Measurements from ENCODE around the gene RPAP3. TPM values are rescaled to one million over a fixed set of nuclear protein-coding genes. Genes with fewer than 3 reads are reported as not detected.

Gene RPAP3
- polyA plus RNA-seq, 3 donors: 9.6 to 20.6 (median 19.0) TPM

GRCh38 chr12:47754126-47754525 is 48.3 kb upstream of the RPAP3 start:
- intact Hi-C loops (cut with micrococcal nuclease): no loop called here
- no peaks in the 10 kb centered on the region for H3K36me3 Mint-ChIP-seq
- no peaks in the 10 kb centered on the region for H4K20me1 ChIP-seq (ENCODE audit: insufficient read depth, low read length)
- H3K4me1 Mint-ChIP-seq: peaks cover 41% of the 10 kb centered on the region
- H3K4me3 Mint-ChIP-seq: no peak overlapping the region
- WGBS (ENCODE audit: insufficient coverage): 100% methylated on average over 1 of the region's 4 CpGs
- no peak overlapping the region for H2AFZ ChIP-seq (ENCODE audit: insufficient read depth, low read depth, low read length, poor library complexity, severe bottlenecking)
- H3K27me3 ChIP-seq (ENCODE audit: control insufficient read depth in 2 of 2, insufficient read depth in 2 of 2, low read length in 2 of 2): no peaks in the 10 kb centered on the region
- no peak overlapping the region for H3K27ac Mint-ChIP-seq
- H3K4me1 ChIP-seq (ENCODE audit: control insufficient read depth in 1 of 2, insufficient read depth in 2 of 2, low read length in 2 of 2): peaks cover 22 to 43% of the 10 kb centered on the region in 2 donors
- no peak for DNase-seq
- H3K27ac ChIP-seq (ENCODE audit: low read depth in 1 of 2, low read length in 2 of 2): no peak overlapping the region
- H3K36me3 ChIP-seq (replicated peaks in 1 of 2; ENCODE audit: control insufficient read depth in 1 of 2, insufficient read depth in 2 of 2, low read length in 2 of 2): no peaks in the 10 kb centered on the region
- peaks cover 5 to 14% (median 10%) of the 10 kb centered on the region in 3 donors for H3K27me3 Mint-ChIP-seq (ENCODE audit: low read depth in 3 of 3)
- no peak overlapping the region for H3K4me2 ChIP-seq (replicated peaks; ENCODE audit: extremely low read depth, low read length, poor library complexity, severe bottlenecking)
- H3K79me2 ChIP-seq (ENCODE audit: insufficient read depth, low read length): no peaks in the 10 kb centered on the region
- H3K4me3 ChIP-seq (replicated peaks in 1 of 3; ENCODE audit: low read depth in 2 of 3, low read length in 3 of 3): no peak overlapping the region
- TF ChIP-seq, protein P1, sequence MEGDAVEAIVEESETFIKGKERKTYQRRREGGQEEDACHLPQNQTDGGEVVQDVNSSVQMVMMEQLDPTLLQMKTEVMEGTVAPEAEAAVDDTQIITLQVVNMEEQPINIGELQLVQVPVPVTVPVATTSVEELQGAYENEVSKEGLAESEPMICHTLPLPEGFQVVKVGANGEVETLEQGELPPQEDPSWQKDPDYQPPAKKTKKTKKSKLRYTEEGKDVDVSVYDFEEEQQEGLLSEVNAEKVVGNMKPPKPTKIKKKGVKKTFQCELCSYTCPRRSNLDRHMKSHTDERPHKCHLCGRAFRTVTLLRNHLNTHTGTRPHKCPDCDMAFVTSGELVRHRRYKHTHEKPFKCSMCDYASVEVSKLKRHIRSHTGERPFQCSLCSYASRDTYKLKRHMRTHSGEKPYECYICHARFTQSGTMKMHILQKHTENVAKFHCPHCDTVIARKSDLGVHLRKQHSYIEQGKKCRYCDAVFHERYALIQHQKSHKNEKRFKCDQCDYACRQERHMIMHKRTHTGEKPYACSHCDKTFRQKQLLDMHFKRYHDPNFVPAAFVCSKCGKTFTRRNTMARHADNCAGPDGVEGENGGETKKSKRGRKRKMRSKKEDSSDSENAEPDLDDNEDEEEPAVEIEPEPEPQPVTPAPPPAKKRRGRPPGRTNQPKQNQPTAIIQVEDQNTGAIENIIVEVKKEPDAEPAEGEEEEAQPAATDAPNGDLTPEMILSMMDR (IDR thresholded peaks at IDR 0.05): no peak
- H3K9me3 ChIP-seq (replicated peaks in 1 of 2; ENCODE audit: control insufficient read depth in 1 of 2, insufficient read depth in 1 of 2, low read length in 2 of 2): no peaks in the 10 kb centered on the region
- no peak overlapping the region for H3K9ac ChIP-seq (ENCODE audit: insufficient read depth, low read length, poor library complexity, severe bottlenecking)
- no peaks in the 10 kb centered on the region for H3K9me3 Mint-ChIP-seq

GRCh38 chr12:47753021-47754001 is 47.5 kb upstream of the RPAP3 start:
- Histone ChIP-seq H3K79me2 (ENCODE audit: insufficient read depth, low read length) (no peaks in the 10 kb centered on the region), H4K20me1 (ENCODE audit: insufficient read depth, low read length) (no peaks in the 10 kb centered on the region), H3K4me1 (ENCODE audit: control insufficient read depth in 1 of 2, insufficient read depth in 2 of 2, low read length in 2 of 2) (peaks cover 15 to 36% of the 10 kb centered on the region in 2 donors), H2AFZ (ENCODE audit: insufficient read depth, low read depth, low read length, poor library complexity, severe bottlenecking) (no peak overlapping the region), H3K4me3 (replicated peaks in 1 of 3; ENCODE audit: low read depth in 2 of 3, low read length in 3 of 3) (no peak overlapping the region), H3K4me2 (replicated peaks; ENCODE audit: extremely low read depth, low read length, poor library complexity, severe bottlenecking) (no peak overlapping the region), H3K9ac (ENCODE audit: insufficient read depth, low read length, poor library complexity, severe bottlenecking) (no peak overlapping the region), H3K27ac (ENCODE audit: low read depth in 1 of 2, low read length in 2 of 2) (no peak overlapping the region), H3K27me3 (ENCODE audit: control insufficient read depth in 2 of 2, insufficient read depth in 2 of 2, low read length in 2 of 2) (no peaks in the 10 kb centered on the region), H3K36me3 (replicated peaks in 1 of 2; ENCODE audit: control insufficient read depth in 1 of 2, insufficient read depth in 2 of 2, low read length in 2 of 2) (no peaks in the 10 kb centered on the region), H3K9me3 (replicated peaks in 1 of 2; ENCODE audit: control insufficient read depth in 1 of 2, insufficient read depth in 1 of 2, low read length in 2 of 2) (no peaks in the 10 kb centered on the region)
- Mint-ChIP-seq H3K4me1 (peaks cover 38% of the 10 kb centered on the region), H3K4me3 (no peak overlapping the region), H3K36me3 (no peaks in the 10 kb centered on the region), H3K27ac (peak overlapping the region in 2 of 7 donors; percentile 18 to 76), H3K9me3 (no peaks in the 10 kb centered on the region), H3K27me3 (ENCODE audit: low read depth in 3 of 3) (peaks cover 5 to 15% (median 14%) of the 10 kb centered on the region in 3 donors)
- intact Hi-C loops (cut with micrococcal nuclease): no loop called here
- no peak for DNase-seq
- TF ChIP-seq, protein P1 (IDR thresholded peaks at IDR 0.05): no peak
- 68% methylated on average over 5 of the region's 11 CpGs for WGBS (ENCODE audit: insufficient coverage)
